Stimulated activated effector memory CD8-positive, alpha-beta T cell treated with anti-CD3 and anti-CD28 coated beads, Interleukin-12 subunit alpha, Interleukin-12 subunit beta, amount 100 ng/mL, for 72 hours (primary cell): ENCODE measurements around the gene APOL4.
"Not testable (repeated sequence)": the region's sequence is repeated elsewhere in the genome, so short reads cannot be mapped to it uniquely, and the experiment has no call there.

Experiments
- ATAC-seq: fragments of 150-1000 bp; cut with Tn5 transposase; 2 replicates; pipeline ENCODE4 v1.10.0; 2021
- DNase-seq, 2 donors: peaks; one replicate each; pipeline ENCODE4 v3.0.0; 2021 to 2022; ENCODE audit warnings: low spot score in 2 of 2
- H3K27ac Mint-ChIP-seq: one replicate; pipeline ENCODE4 v1.8.0; 2022; ENCODE audit warnings: mild to moderate bottlenecking, mixed read lengths
- H3K36me3 Mint-ChIP-seq: one replicate; pipeline ENCODE4 v1.8.0; 2022; ENCODE audit warnings: mild to moderate bottlenecking, mixed read lengths
- H3K4me1 Mint-ChIP-seq: one replicate; pipeline ENCODE4 v1.8.0; 2022; ENCODE audit warnings: mixed read lengths
- H3K4me3 Mint-ChIP-seq: one replicate; pipeline ENCODE4 v1.8.0; 2022; ENCODE audit warnings: mild to moderate bottlenecking, mixed read lengths
- H3K9me3 Mint-ChIP-seq: one replicate; pipeline ENCODE4 v1.8.0; 2022; ENCODE audit warnings: mixed read lengths

Gene APOL4

GRCh38 chr22:36236388-36237319 is 35.0 kb upstream of the APOL4 start:
- DNase-seq (no peak), ATAC-seq (no peak)
- H3K27ac Mint-ChIP-seq = peak overlapping the region; percentile 99
- H3K9me3 Mint-ChIP-seq = no peaks in the 10 kb centered on the region
- peak overlapping the region; percentile 97 for H3K4me3 Mint-ChIP-seq
- H3K4me1 Mint-ChIP-seq = peaks cover 77% of the 10 kb centered on the region
- peaks cover 76% of the 10 kb centered on the region for H3K36me3 Mint-ChIP-seq

GRCh38 chr22:36235585-36235984 is 34.0 kb upstream of the APOL4 start:
- H3K36me3 Mint-ChIP-seq = peaks cover 87% of the 10 kb centered on the region
- DNase-seq = no peak
- H3K27ac Mint-ChIP-seq = peak overlapping the region; percentile 99
- H3K4me1 Mint-ChIP-seq = peaks cover 77% of the 10 kb centered on the region
- peak overlapping the region; percentile 97 for H3K4me3 Mint-ChIP-seq
- no peak for ATAC-seq
- no peaks in the 10 kb centered on the region for H3K9me3 Mint-ChIP-seq

GRCh38 chr22:36234919-36235318 is 33.3 kb upstream of the APOL4 start:
- Mint-ChIP-seq H3K27ac (peak overlapping the region; percentile 99), H3K9me3 (no peaks in the 10 kb centered on the region), H3K4me3 (peak overlapping the region; percentile 97), H3K4me1 (peaks cover 74% of the 10 kb centered on the region), H3K36me3 (peaks cover 90% of the 10 kb centered on the region)
- ATAC-seq (no peak), DNase-seq (no peak)

- no peak for DNase-seq
- Mint-ChIP-seq H3K4me3 (peak overlapping the region; percentile 97), H3K9me3 (no peaks in the 10 kb centered on the region), H3K36me3 (peaks cover 92% of the 10 kb centered on the region), H3K27ac (peak overlapping the region; percentile 99), H3K4me1 (peaks cover 67% of the 10 kb centered on the region)
- ATAC-seq = no peak
These were observed 32.6 kb upstream of the APOL4 start for GRCh38 chr22:36234213-36234612.

- peaks cover 65% of the 10 kb centered on the region for H3K4me1 Mint-ChIP-seq
- H3K27ac Mint-ChIP-seq = peak overlapping the region; percentile 99
- H3K4me3 Mint-ChIP-seq = no peak overlapping the region
- H3K36me3 Mint-ChIP-seq = peaks cover 96% of the 10 kb centered on the region
- ATAC-seq = no peak
- H3K9me3 Mint-ChIP-seq = no peaks in the 10 kb centered on the region
- no peak for DNase-seq
These were observed 32.2 kb upstream of the APOL4 start for GRCh38 chr22:36233796-36234195.

- Mint-ChIP-seq H3K27ac (peak overlapping the region; percentile 99), H3K36me3 (peaks cover 100% of the 10 kb centered on the region), H3K9me3 (no peaks in the 10 kb centered on the region), H3K4me1 (peaks cover 60% of the 10 kb centered on the region), H3K4me3 (no peak overlapping the region)
- ATAC-seq = no peak
- no peak for DNase-seq
These were observed 31.2 kb upstream of the APOL4 start for GRCh38 chr22:36232715-36233401.

- not testable (repeated sequence) for DNase-seq, H3K4me3 Mint-ChIP-seq, ATAC-seq, H3K9me3 Mint-ChIP-seq
- H3K4me1 Mint-ChIP-seq = peaks cover 52% of the 10 kb centered on the region
- peak overlapping the region; percentile 99 for H3K27ac Mint-ChIP-seq
- peaks cover 100% of the 10 kb centered on the region for H3K36me3 Mint-ChIP-seq
These were observed 29.4 kb upstream of the APOL4 start for GRCh38 chr22:36231051-36231450.

- not testable (repeated sequence) for ATAC-seq, H3K4me3 Mint-ChIP-seq, H3K9me3 Mint-ChIP-seq, DNase-seq
- Mint-ChIP-seq H3K4me1 (peaks cover 38% of the 10 kb centered on the region), H3K36me3 (peaks cover 98% of the 10 kb centered on the region), H3K27ac (peak overlapping the region; percentile 99)
These were observed 28.0 kb upstream of the APOL4 start for GRCh38 chr22:36229649-36230048.

- peaks cover 91% of the 10 kb centered on the region for H3K36me3 Mint-ChIP-seq
- H3K27ac Mint-ChIP-seq = peak overlapping the region; percentile 99
These were observed 27.3 kb upstream of the APOL4 start for GRCh38 chr22:36228944-36229343.

GRCh38 chr22:36228369-36228768 is 26.8 kb upstream of the APOL4 start:
- H3K4me1 Mint-ChIP-seq = peaks cover 25% of the 10 kb centered on the region
- DNase-seq, H3K9me3 Mint-ChIP-seq, ATAC-seq, H3K4me3 Mint-ChIP-seq: not testable (repeated sequence)
- peaks cover 86% of the 10 kb centered on the region for H3K36me3 Mint-ChIP-seq
- H3K27ac Mint-ChIP-seq = peak overlapping the region; percentile 45

More at GRCh38 chr22:36228944-36229343, 27.3 kb upstream of the APOL4 start:
- H3K4me1 Mint-ChIP-seq = peaks cover 31% of the 10 kb centered on the region
- no peak overlapping the region for H3K4me3 Mint-ChIP-seq
- ATAC-seq (no peak), DNase-seq (no peak)
- H3K9me3 Mint-ChIP-seq = no peaks in the 10 kb centered on the region

GRCh38 chr22:36227806-36228205 is 26.2 kb upstream of the APOL4 start:
- ATAC-seq (no peak), DNase-seq (no peak)
- H3K27ac Mint-ChIP-seq = peak overlapping the region; percentile 45
- H3K36me3 Mint-ChIP-seq = peaks cover 80% of the 10 kb centered on the region
- peaks cover 19% of the 10 kb centered on the region for H3K4me1 Mint-ChIP-seq
- H3K9me3 Mint-ChIP-seq = no peaks in the 10 kb centered on the region
- H3K4me3 Mint-ChIP-seq = no peak overlapping the region

- ATAC-seq = peak; percentile 71
- peaks cover 76% of the 10 kb centered on the region for H3K36me3 Mint-ChIP-seq
- no peak overlapping the region for H3K27ac Mint-ChIP-seq
- no peaks in the 10 kb centered on the region for H3K9me3 Mint-ChIP-seq
- DNase-seq = no peak
- no peak overlapping the region for H3K4me3 Mint-ChIP-seq
- H3K4me1 Mint-ChIP-seq = peaks cover 19% of the 10 kb centered on the region
These were observed 25.8 kb upstream of the APOL4 start for GRCh38 chr22:36227396-36227795.

- Mint-ChIP-seq H3K27ac (peak overlapping the region; percentile 23), H3K36me3 (peaks cover 64% of the 10 kb centered on the region), H3K9me3 (no peaks in the 10 kb centered on the region), H3K4me1 (peaks cover 24% of the 10 kb centered on the region), H3K4me3 (no peak overlapping the region)
- ATAC-seq (no peak), DNase-seq (no peak)
These were observed 24.6 kb upstream of the APOL4 start for GRCh38 chr22:36226189-36226588.

GRCh38 chr22:36225333-36225922 is 23.8 kb upstream of the APOL4 start:
- Mint-ChIP-seq H3K4me3 (no peak overlapping the region), H3K36me3 (peaks cover 56% of the 10 kb centered on the region), H3K9me3 (no peaks in the 10 kb centered on the region), H3K27ac (peak overlapping the region; percentile 80), H3K4me1 (peaks cover 24% of the 10 kb centered on the region)
- DNase-seq (no peak), ATAC-seq (no peak)

- no peak overlapping the region for H3K4me3 Mint-ChIP-seq
- peaks cover 44% of the 10 kb centered on the region for H3K36me3 Mint-ChIP-seq
- H3K4me1 Mint-ChIP-seq = peaks cover 24% of the 10 kb centered on the region
- peak overlapping the region; percentile 80 for H3K27ac Mint-ChIP-seq
- no peaks in the 10 kb centered on the region for H3K9me3 Mint-ChIP-seq
- ATAC-seq (peak; percentile 25), DNase-seq (no peak)
These were observed 22.6 kb upstream of the APOL4 start for GRCh38 chr22:36224245-36224644.
